Measurements from ENCODE around the gene SLC12A4.
"Not testable (repeated sequence)": the region's sequence is repeated elsewhere in the genome, so short reads cannot be mapped to it uniquely, and the experiment has no call there.

The SLC12A4 gene

DNA sequence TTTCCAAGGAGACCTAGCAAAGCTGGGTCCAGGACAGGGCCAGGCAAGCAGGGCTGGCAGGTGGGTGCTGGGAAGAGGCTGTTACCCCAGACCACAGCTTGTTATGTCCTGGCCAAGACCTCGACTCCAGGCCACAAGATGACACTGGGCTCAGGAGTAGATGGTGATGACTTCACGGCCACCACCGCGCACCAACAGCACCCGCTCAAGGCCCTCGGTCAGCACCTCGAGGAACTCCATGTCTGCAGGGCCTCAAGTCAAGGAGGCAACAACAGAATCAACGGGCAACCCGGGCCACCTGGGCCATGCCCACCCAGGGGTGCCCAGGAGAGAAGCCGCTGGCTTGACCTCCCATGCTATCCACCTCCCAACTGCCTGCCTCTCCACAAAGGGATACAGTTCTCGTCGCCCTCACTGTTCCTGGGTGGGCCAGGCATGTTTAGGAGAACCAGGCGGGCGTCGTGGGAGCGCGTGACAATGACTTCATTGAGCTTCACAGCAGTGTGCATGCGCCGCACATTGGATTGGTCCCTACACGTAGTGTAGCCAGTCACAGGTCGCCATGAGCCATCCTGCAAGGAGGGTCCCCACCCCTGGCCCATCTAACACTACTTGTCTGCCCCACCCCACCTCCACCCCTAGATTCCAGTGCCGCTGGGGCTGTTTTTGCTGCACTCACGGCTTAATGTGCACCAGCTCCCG lies 23.6 kb downstream of the SLC12A4 start:
- no peak for DNase-seq (ENCODE audit: low read depth, low spot score)
- H3K27ac ChIP-seq, result no peak overlapping the region

DNA sequence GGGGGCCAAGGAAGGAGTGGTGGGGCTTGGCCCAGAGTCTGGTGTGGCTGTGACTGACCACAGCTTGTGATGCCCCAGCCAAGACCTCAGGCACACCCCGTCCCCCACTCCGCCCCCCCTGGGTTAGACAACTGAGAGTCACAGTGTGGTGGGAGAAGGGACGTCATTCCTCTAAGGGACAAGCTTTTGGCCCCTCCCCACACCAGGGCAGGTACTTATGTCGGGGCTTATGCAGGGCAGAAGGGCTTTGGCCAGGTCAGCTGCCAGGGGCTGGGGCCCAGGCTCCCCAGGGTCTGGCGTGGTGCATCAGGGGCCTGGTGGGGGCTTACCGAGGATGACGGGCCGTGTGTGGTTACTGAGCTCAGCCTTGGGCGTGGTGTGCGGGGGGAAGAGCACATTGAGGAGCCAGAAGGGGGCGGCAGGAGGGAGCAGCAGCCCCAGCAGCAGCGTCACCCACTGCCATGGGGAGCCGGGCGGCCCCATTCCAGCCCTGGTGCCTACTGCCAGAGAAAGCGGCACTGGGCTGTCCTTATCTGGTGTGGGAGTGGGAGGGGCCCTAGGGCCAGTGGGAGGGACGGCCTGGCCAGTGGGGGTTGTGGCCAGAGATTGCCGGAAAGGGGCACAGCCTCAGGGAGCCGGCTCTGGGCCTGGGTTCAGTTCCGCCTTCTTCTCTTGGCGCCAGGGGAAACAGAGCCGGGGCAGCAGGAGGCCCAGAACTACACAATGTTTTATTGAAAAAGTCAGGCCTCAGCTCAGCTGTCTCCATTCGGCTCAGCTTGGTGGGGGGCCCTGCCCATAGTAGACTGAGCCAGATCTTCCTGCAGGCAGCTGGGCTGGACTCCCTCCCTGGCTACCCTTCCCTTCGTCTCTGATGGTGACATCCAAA lies 24.6 kb downstream of the SLC12A4 start, which contains the start of gene LCAT:
Gene LCAT (minus strand): TSS at position 502 of the 886 bp plus-strand sequence. CDS start 19 bp downstream, at position 483.
- no peak within 1 kb of the TSS for H3K27ac ChIP-seq
- DNase-seq (ENCODE audit: low read depth, low spot score), result no peak

DNA sequence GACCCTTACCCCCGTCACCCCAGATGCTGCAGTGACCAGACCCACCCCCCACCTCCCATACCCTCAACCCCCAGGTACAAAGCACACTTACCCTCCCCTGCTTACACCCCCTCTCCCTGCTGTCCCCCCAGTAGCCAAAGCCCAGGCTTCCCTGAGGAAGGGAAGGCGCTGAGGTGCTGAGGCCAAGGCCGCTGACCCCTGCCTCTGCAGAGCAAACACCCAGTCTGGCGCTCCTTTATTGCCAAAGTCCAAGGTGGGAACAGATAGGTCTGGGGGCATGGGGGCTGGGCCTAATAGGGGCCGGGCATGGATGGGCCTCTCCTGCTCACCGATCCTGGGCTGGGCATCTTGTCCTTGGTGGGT lies 25.2 kb downstream of the SLC12A4 start:
- DNase-seq (ENCODE audit: low read depth, low spot score), result no peak
- H3K27ac ChIP-seq, result no peak overlapping the region

DNA sequence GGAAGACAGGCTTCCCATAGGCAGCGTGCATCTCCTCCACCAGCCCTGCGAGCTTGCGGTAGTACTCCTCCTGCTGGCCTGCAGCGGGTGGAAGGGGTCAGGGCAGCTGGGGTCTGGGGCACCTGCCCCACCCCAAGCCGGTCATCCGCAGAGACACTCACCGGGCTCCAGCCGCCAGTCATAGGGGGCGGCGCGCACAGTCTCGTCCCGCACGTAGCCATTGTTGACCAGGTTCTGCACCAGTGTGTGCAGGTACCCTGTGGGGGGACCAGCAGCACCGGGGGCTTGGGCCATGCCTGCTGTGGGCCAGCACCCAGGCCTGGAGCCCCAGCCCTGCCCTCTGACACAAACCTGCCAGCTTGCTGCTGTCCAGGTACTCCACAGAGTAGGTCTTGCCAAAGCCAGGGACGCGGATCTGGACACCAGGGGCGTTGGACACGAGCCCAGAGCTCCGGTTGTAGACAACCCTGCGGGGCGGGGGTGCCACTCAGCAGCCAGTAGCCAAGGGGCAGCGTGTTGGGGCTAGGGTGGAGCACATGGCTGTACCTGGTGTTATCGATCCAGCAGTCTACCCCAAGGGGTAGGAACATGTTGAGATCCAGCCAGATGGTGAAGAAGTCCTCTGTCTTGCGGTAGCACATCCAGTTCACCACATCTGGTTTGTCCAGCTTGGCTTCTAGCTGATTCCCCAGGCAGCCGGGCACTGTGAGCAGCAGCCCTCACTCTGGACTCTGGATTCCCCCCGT lies 25.8 kb downstream of the SLC12A4 start:
- H3K27ac ChIP-seq, result no peak overlapping the region

DNA sequence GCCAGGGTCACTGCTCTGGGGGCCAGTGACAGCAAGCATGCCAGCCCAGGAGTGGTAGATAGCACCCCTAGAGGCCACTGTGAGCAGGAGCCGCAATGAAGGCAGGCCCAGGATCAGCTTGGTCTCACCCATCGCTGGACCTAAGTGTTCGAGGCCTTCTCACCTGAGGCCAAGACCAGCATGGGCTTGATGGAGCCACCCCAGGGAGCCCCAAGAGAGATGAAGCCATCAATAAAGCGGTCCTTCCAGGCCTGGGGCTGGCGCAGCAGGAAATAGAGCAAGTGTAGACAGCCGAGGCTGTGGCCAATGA lies 26.3 kb downstream of the SLC12A4 start:
- no peak overlapping the region for H3K27ac ChIP-seq
- no peak for DNase-seq (ENCODE audit: low read depth, low spot score)

More for the DNA sequence above, 25.8 kb downstream of the SLC12A4 start:
- DNase-seq (ENCODE audit: low read depth, low spot score), result no peak

DNA sequence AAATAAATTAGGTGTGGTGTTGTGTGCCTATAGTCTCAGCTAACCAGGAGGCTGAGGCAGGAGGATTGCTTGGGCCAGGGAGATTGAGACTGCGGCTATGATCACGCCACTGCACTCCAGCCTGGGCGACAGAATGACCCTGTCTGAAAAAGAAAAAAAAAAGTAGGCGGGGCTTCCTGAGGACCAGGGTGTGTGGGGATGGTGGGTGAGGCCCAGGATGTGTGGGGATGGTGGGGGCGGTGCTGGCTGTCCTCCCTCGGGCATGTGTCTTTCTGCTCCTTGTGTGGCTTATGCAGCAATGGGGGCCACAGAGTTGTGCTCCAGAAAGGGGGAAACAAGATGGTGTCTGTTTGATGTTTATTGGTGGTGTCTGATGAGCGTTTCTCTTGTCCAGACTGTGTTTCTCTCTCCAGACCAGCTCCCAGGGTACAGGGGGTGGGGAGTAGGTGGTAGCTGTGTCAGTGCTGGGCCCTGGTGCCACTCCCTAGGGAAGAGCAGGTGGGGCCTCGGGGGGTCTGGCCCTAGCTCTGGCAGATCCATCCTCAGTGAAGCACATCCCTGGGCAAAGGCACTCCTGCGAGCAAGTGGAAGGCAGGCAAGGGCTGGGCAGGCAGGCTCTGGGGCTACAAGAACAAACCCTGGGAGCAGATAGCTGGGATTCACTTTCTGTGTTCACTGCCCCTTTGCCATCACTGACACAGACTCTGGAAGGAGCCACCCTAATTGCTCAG lies 26.8 kb downstream of the SLC12A4 start:
- DNase-seq (ENCODE audit: low read depth, low spot score), result no peak
- no peak overlapping the region for H3K27ac ChIP-seq

DNA sequence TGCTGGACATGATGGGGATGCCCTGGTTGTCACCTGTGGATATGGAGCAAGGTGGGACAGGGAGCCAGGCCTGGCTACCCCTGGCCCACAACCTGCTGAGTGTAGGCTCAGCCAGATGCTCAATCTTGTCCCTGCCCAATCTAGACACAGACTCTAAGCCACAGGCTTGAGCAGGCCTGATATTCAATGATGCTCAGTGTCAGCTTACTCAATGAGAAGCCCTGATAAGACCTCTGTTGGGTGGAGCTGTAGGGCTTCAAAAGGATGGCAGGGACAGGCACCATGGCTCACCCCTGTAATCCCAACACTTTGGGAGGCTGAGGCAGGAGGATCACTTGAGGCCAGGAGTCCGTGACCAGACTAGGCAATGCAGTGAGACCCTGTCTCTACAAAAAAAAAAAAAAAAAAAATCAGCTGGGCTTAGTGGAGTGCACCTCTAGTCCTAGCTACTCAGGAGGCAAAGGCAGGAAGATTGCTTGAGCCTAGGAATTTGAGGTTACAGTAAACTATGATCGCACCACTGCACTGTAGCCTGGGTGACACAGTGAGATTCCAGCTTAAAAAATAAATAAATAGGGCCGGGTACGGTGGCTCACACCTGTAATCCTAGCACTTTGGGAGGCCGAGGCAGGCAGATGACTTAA lies 27.9 kb downstream of the SLC12A4 start:
- no peak for DNase-seq (ENCODE audit: low read depth, low spot score)
- no peak overlapping the region for H3K27ac ChIP-seq

DNA sequence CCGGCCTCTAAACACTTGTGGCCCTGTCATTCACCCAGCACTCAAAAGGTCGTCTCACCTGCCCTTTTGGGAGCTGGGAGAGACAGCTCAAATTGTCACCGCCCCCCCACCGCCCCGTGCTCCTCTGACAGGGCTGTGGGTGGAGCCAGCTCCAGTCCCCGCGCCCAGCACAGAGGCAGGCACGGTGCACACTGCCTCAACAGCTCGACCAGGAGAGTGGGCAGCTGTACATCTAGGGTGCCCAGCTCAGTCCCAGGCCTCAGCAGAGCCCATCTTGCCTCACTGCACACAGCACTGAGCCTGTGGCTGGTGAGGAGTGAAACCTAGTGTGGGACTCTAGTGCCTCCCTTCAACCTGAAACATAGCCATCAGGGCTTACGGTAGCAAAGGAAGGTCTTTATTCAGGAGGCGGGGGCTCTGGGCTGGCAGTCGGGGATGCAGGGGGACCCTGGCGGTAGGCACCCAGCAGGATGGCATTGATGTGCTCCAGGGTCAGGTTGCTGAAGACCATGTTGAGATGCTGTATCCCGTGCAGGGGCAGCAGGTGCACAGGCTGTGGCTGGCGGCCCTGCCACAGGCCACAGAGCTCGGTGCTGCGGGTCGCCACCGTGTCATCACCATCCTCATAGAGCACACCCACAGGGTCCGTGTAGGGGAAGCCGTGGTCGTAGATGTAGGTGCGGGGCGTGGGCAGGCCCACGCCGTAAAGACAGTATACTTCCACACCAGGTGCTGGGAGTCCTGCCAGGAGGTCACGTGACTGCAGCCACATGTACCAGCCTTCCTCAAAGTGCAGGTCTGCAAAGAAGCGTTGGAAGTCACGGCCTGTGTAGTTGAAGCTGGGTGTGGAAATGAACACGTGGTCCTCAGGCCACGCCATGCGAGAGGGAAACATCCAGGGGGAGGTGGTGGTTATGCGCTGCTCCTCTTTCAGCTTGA lies 28.7 kb downstream of the SLC12A4 start:
- no peak overlapping the region for H3K27ac ChIP-seq

DNA sequence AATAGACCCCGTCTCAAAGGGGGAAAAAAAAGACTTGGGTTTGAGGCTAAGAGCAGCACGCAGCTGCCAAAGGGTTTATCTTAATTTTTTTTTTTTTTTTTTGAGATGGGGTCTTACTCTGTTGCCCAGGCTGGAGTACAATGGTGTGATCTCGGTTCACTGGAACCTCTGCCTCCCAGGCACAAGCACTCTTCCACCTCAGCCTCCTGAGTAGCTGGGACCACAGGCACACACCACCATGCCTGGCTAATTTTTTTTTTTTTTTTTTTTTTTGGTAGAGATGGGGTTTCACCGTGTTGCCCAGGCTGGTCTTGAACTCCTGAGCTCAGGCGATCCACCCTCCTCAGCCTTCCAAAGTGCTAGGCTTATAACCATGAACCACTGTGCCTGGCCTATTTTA lies 30.7 kb downstream of the SLC12A4 start:
- not testable (repeated sequence) for DNase-seq (ENCODE audit: low read depth, low spot score); H3K27ac ChIP-seq

More for the DNA sequence above, 28.7 kb downstream of the SLC12A4 start:
- DNase-seq (ENCODE audit: low read depth, low spot score), result no peak

DNA sequence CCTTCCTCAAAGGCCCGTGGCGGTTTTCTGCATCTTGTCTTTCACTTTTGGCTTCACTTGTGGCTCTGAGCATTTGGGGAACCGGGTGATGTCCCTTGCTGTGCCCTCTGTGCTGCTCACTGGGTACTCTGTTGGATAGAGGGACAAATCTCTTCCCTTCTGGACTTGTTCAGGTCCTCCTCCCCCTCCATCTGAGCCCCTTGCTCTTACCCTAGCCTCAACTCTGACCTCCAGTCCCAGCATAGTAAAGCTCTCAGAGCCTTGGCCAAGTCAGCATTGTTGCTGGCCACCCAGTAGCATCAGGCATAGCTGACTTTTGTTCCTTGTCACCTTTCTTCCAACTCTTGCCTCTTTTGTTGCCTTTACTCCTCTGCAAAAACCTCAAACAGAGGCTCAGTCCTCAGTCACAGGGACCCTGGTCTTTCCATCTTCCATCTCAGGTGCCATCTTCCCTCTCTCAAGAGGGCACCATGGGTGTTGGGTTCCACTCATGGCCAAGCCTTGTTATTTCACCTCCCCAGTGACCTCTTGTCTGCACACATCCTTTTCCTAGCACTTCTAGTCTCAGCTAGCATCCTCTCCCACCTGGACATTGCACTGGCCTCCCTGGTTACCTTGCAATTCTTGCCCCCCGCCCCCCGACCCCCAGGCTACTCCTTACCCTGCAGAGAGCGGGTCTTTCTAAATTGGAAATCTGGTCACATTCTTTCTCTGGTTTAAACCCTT lies 31.4 kb downstream of the SLC12A4 start:
- peak overlapping the region; percentile 75 for H3K27ac ChIP-seq
- DNase-seq (ENCODE audit: low read depth, low spot score), result no peak

DNA sequence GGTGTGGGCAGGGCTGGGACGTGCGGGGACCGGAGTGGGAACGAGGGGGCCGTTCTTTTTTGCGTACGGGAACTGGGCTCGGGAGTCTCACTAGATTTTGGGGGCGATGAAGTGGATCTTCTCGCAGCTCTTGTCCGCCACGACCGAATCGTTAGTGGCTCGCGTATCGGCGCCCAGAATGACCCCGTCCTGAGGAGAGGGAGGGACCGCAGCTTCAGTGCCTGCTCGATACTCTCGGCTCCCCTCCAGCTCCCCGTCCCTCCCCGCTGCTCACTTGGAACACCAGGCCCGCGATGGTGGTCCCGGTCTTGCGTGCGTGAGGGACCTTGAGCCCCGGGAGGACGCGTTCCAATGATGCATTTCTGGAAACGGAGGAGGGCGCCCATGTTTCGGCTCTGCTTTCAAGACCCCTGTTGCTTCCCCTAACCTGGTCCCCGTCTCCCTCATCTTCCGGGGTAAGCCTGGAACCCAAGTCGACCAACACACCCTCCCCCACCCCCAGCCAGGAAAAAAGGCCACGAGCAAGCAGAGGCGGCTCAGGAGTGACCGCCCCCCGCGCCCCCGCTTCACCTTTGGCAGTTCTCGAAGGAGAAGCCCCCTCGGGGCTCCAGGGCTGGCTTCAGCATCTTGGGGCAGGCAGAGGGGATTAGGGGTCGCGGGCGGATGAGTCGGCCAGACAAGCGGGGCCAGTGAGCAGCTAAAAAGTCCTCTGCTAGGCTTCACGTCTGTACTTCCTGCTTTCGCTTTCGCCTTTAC lies 32.1 kb downstream of the SLC12A4 start, which contains the start of gene PSMB10:
Gene PSMB10 (minus strand): TSS at position 727 of the 756 bp plus-strand sequence. CDS start 101 bp downstream, at position 626.
- H3K27ac ChIP-seq, result peak within 1 kb of the TSS; percentile 75
- no peak for DNase-seq (ENCODE audit: low read depth, low spot score)

DNA sequence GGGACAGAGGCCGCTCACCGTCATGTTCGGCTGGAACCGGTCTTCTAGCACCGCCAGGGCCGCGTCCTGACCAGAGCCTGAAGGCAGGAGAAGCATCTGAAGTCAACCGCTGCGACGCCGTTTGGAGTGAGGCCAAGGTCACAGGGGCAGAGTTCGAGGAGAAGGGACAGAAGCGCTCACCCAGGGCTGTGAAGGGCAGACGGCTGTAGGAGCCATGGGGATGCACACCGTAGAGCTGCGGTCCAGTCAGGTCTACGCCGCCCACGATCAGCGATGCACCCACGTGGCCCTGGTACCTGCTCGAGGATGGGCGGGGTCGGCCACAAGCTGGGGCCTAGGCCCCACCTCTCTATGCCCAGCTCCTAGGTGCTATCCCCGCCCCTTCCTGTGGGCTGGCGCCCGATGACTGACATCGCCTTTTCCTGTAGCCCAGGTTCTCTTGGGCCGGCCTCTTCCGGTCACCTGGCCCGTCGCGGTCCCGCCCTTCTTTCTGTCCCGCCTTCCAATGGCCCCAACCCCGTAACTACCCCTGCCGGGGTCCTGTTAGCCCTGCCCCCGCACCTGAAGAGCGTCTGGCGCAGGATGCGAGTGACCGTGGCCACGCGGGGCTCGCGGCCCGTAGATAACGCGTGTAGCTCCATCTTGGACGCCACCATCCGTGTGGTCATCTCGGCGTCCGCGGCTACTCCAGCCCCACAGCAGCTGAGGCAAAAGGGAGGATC lies 32.9 kb downstream of the SLC12A4 start:
- DNase-seq (ENCODE audit: low read depth, low spot score), result peak; percentile 93
- peak overlapping the region; percentile 75 for H3K27ac ChIP-seq

DNA sequence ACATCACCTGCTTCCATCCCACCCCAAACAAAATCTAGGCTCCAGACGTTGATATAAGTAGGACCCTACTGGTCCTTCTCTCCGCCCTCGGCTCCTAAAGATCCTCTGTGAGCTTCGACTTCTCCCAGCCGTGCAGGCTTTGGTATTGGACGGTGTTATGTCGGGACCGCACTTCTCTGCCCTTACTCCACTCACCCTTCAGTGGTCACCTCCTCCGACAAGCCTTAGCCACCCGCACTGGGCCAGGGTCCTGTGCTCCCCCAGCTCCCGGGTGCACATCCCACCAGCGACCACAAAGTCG lies 33.4 kb downstream of the SLC12A4 start:
- no peak overlapping the region for H3K27ac ChIP-seq
- DNase-seq (ENCODE audit: low read depth, low spot score), result no peak

DNA sequence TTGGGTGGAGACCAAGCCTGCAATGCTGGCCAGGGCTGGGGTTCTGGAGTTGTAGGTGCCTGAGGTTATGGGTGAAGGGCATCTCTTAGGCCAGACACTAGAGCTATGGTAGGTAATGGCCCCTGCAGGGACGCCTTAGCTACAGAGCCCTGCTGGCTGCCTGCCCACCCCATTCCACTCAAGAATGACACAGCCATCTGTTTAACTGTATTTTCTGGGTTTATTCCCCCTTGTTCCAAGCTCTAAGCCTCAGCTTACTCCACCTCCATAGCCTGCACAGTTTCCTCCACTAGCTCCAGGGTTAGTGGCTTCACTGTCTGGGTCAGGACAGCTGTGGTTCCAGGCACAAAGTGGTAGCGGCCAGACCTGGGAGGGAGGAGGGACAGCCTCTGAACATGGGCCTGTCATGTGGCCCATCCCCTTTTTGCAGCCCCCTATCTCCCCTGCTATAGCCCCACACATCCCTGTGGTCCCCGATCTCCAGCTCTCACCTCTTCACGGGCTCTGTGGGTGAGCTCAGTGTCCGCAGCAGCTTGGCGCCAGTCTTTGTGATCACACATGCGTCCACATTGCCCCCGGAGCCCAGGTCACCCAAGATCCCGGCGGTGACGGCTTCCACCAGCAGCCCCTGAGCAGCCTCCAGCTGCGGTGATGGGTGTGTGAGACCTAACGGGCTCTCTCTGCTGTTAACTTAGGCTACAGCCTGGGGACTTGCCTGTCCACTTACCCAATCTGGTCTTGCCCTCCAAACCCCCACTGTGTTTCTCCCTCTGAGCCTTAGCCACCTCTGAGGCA lies 33.9 kb downstream of the SLC12A4 start:
- H3K27ac ChIP-seq, result no peak overlapping the region

DNA sequence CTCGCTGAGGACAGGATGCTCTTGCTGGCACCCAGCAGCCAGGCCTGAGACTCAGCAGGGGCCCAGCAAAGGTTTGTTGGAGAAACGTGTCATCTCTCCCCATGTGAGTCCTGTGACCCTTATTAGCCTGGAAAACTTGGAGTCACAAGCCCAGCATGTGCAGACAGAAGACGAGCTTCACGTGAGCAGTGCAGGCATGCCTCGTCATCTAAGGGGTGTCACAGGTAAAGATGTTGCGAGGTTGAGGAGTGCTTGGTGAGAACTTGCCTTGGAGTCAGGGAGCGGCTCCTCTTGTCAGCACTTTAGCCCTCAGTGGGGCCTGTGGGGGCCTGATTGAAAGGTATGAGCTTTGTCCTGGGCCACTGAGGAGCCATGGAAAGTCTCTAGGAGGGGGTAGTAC lies 34.6 kb downstream of the SLC12A4 start:
- no peak overlapping the region for H3K27ac ChIP-seq

More for the DNA sequence above, 33.9 kb downstream of the SLC12A4 start:
- DNase-seq (ENCODE audit: low read depth, low spot score), result no peak

DNA sequence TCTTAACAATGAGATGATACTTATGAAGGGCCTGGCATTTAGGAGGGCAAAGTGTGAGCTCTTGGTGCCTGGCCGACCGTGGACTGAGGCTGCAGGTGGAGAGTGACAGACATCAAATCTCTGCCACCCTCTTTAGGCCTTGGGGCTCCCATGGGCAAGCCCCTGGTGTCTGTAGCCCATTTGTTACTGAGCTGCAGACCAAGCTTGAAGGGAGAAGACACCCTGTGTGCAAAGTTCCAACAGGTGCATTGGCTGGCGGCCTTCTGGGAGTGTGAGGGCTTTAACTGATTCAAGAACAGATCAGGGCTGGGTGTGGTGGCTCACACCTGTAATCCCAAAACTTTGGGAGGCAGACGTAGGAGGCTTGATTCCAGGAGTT lies 36.0 kb downstream of the SLC12A4 start:
- H3K27ac ChIP-seq, result no peak overlapping the region
- DNase-seq (ENCODE audit: low read depth, low spot score), result no peak

More for the DNA sequence above, 34.6 kb downstream of the SLC12A4 start:
- no peak for DNase-seq (ENCODE audit: low read depth, low spot score)

All from epithelial cell of prostate (primary cell).